Spleen (tissue), 11 donors: Measurements from ENCODE around the gene CCDC117. TPM values are rescaled to one million over a fixed set of nuclear protein-coding genes. Genes with fewer than 3 reads are reported as not detected.
"Not testable (repeated sequence)": the region's sequence is repeated elsewhere in the genome, so short reads cannot be mapped to it uniquely, and the experiment has no call there.

Experiments
- DNase-seq: peaks from one replicate; pipeline ENCODE4 v3.0.0-alpha.2; 2020
- H3K27ac ChIP-seq, 8 donors: fragments of 200-600 bp; sonication (generic) in 7 of 8; 1 replicate in 4 of 8; 2 replicates in 4 of 8; pipeline versions ENCODE4 v1.5.0 to v1.8.0; 2016 to 2021; ENCODE audit warnings: inconsistent platforms in 4 of 8, mild to moderate bottlenecking in 4 of 8, moderate library complexity in 1 of 8
- H3K27me3 ChIP-seq, 7 donors: fragments of 200-600 bp; sonication (generic) in 6 of 7; replicated peaks in 1 of 7; 1 replicate in 4 of 7; 2 replicates in 3 of 7; pipeline versions ENCODE4 v1.5.0 to v1.8.0; 2016 to 2021; ENCODE audit warnings: inconsistent platforms in 3 of 7, mild to moderate bottlenecking in 1 of 7
- H3K36me3 ChIP-seq, 6 donors: fragments of 200-600 bp; sonication (generic) in 5 of 6; 1 replicate in 4 of 6; 2 replicates in 2 of 6; pipeline versions ENCODE4 v1.5.0 to v1.8.0; 2016 to 2021; ENCODE audit warnings: inconsistent platforms in 2 of 6
- H3K4me1 ChIP-seq, 6 donors: fragments of 200-600 bp; sonication (generic) in 5 of 6; 1 replicate in 3 of 6; 2 replicates in 3 of 6; pipeline versions ENCODE4 v1.5.0 to v1.8.0; 2016 to 2021; ENCODE audit warnings: inconsistent platforms in 3 of 6
- H3K4me3 ChIP-seq, 8 donors: fragments of 200-600 bp; sonication (generic) in 7 of 8; 1 replicate in 4 of 8; 2 replicates in 4 of 8; pipeline versions ENCODE4 v1.5.0 to v1.8.0; 2016 to 2021; ENCODE audit warnings: inconsistent platforms in 4 of 8, mild to moderate bottlenecking in 4 of 8, moderate library complexity in 2 of 8
- H3K9me3 ChIP-seq, 8 donors: fragments of 200-600 bp; sonication (generic) in 7 of 8; 1 replicate in 4 of 8; 2 replicates in 4 of 8; pipeline versions ENCODE4 v1.5.0 to v1.8.0; 2016 to 2021; ENCODE audit warnings: inconsistent platforms in 4 of 8
- POLR2A ChIP-seq, 3 donors: fragments of 450-650 bp; IDR thresholded peaks; one replicate each; pipeline ENCODE4 v1.5.1; 2017; ENCODE audit warnings: antibody characterized with exemption in 3 of 3, mild to moderate bottlenecking in 1 of 3
- POLR2AphosphoS5 ChIP-seq, 3 donors: sonication (generic); formaldehyde crosslinking; IDR thresholded peaks; one replicate each; pipeline ENCODE4 v1.5.1; 2017; ENCODE audit warnings: antibody characterized with exemption in 3 of 3
- WGBS, 5 donors: extraction: QIAGEN DNeasy Blood & Tissue Kit in 3 of 5; methylation state at CpG; one replicate each; pipeline versions ENCODE4 v1.1.5 to v1.1.7; 2013 to 2018; 5-methylcytosine and 5-hydroxymethylcytosine counted together
- intact Hi-C: fragments of 100-400 bp; cut with DNase I; formaldehyde crosslinking; loops from one replicate; pipeline ENCODE4 v1.15.0; 2023; ENCODE audit warnings: low total_unique reads
- polyA plus RNA-seq, 3 donors: library from polyadenylated mRNA; stranded (reverse); fragments of 200-250 nt; gene quantifications; one replicate each; pipeline ENCODE4 v1.2.1, GENCODE V29; 2013
- total RNA-seq, 7 donors: library from RNA; depleted of rRNA in 3 of 7; stranded (reverse); fragments of >200 nt in 3 of 7; fragmentation: NEBNext Ultra II Directional in 4 of 7; extraction: Animal tissue kit (Norgen Biotek cat#: 25700) in 4 of 7; gene quantifications; one replicate each; pipeline versions ENCODE4 v1.1.0 to v1.2.1, GENCODE V29; 2016 to 2021
- TF ChIP-seq, protein P1 (sequence below), 11 experiments: fragments of 200-600 bp in 7 of 11; fragments of 450-650 bp in 4 of 11; sonication (generic) in 4 of 11; IDR thresholded peaks in 8 of 11; conservative IDR thresholded peaks in 3 of 11; 1 replicate in 7 of 11; 2 replicates in 4 of 11; pipeline versions ENCODE4 v1.4.0 to v1.8.0; 2016 to 2021; ENCODE audit warnings: antibody characterized with exemption in 11 of 11, inconsistent platforms in 4 of 11, mild to moderate bottlenecking in 1 of 11
- donor health status: healthy with polysubstance abuse.
- donor health status: DM: no; HTN: no; CAD: no; lungs with moderate emphysema.
- donor health status: DM: no; HTN: no; CAD: no.
- donor health status: Bipolar disorder and iron deficiency.
- donor health status: healthy.
- donor health status: DM: no; HTN: no; CAD: no.
- donor health status: DM: yes; HTN: yes; CAD: no.

CCDC117 gene
- total and polyA plus RNA-seq, 10 donors, result 6.6 to 33.0 (median 19.0) TPM

DNA sequence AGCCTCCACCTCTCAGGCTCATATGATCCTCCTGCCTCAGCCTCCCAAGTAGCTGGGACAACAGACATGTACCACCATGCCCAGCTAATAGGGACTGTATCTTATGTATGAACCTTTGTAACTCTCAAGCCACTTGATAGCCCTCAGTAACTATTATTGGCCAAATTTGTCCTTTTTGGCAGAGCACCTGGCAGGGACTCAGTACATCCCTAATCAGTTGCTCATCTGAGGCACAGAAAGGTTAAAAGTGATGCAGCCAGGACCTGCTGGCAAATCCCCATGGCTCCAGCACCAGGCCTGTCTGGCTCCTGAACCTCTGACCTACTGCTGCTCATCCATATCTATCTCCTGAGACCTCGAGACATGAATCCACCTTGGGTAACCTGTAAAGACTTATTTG, 49.0 kb downstream of the CCDC117 start:
- Histone ChIP-seq H3K27ac (peak overlapping the region in 2 of 8 donors; percentile 55 to 78), H3K36me3 (peaks cover 0 to 7% (median 0%) of the 10 kb centered on the region in 6 donors), H3K4me3 (no peak overlapping the region), H3K4me1 (peaks cover 7 to 60% (median 26%) of the 10 kb centered on the region in 6 donors), H3K27me3 (no peaks in the 10 kb centered on the region), H3K9me3 (no peaks in the 10 kb centered on the region)
- intact Hi-C loops, result no loop called here
- TF ChIP-seq POLR2A (IDR thresholded peaks at IDR 0.05), result no peak
- TF ChIP-seq POLR2AphosphoS5 (IDR thresholded peaks at IDR 0.05), result no peak
- TF ChIP-seq, protein P1, sequence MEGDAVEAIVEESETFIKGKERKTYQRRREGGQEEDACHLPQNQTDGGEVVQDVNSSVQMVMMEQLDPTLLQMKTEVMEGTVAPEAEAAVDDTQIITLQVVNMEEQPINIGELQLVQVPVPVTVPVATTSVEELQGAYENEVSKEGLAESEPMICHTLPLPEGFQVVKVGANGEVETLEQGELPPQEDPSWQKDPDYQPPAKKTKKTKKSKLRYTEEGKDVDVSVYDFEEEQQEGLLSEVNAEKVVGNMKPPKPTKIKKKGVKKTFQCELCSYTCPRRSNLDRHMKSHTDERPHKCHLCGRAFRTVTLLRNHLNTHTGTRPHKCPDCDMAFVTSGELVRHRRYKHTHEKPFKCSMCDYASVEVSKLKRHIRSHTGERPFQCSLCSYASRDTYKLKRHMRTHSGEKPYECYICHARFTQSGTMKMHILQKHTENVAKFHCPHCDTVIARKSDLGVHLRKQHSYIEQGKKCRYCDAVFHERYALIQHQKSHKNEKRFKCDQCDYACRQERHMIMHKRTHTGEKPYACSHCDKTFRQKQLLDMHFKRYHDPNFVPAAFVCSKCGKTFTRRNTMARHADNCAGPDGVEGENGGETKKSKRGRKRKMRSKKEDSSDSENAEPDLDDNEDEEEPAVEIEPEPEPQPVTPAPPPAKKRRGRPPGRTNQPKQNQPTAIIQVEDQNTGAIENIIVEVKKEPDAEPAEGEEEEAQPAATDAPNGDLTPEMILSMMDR (IDR thresholded peaks at IDR 0.05 in 8 of 11, conservative IDR thresholded peaks at IDR 0.05 in 3 of 11), result no peak
- DNase-seq, result no peak
- 83 to 100% (median 93%) methylated on average over 1 of the region's 1 CpG for WGBS, 5 donors

DNA sequence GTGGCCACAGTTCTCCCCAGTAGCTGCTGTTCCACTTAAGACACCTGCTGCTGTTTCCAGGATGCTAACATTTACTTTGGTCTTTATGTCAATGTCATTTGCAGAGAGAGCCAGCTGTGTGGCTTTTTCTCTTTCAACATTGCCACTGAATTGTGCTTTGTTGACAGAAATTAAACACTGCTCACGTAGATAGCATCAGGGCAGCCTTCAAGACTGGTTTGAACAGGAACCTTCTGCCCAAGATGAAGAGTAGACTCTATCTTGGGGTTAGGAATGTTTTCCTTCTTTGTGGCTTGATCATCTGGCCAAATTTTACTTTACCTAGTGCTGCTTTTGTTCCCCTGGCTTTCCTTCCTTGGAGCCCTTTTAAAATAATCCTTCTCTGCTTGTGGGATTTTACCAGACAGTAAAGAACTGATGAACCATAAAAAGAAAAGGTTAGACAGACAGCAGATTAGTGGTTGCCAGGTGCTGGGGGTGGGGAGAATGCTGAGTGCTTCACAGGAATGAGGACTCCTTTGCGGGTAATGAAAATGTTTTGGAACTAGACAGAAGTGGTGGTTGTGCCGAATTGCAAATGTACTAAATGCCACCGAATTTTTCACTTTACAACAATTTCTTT, 50.5 kb downstream of the CCDC117 start:
- Histone ChIP-seq H3K9me3 (no peaks in the 10 kb centered on the region), H3K4me3 (no peak overlapping the region), H3K27ac (peak overlapping the region in 5 of 8 donors; percentile 0 to 78 (median 50)), H3K4me1 (peaks cover 6 to 54% (median 18%) of the 10 kb centered on the region in 6 donors), H3K36me3 (peaks cover 0 to 7% (median 0%) of the 10 kb centered on the region in 6 donors), H3K27me3 (no peaks in the 10 kb centered on the region)
- DNase-seq, result no peak
- 45 to 62% (median 51%) methylated on average over 4 of the region's 4 CpGs for WGBS, 5 donors
- no peak for TF ChIP-seq POLR2A (IDR thresholded peaks at IDR 0.05)
- TF ChIP-seq, protein P1 (IDR thresholded peaks at IDR 0.05 in 8 of 11, conservative IDR thresholded peaks at IDR 0.05 in 3 of 11), result no peak
- TF ChIP-seq POLR2AphosphoS5 (IDR thresholded peaks at IDR 0.05), result no peak
- intact Hi-C loops, result no loop called here

DNA sequence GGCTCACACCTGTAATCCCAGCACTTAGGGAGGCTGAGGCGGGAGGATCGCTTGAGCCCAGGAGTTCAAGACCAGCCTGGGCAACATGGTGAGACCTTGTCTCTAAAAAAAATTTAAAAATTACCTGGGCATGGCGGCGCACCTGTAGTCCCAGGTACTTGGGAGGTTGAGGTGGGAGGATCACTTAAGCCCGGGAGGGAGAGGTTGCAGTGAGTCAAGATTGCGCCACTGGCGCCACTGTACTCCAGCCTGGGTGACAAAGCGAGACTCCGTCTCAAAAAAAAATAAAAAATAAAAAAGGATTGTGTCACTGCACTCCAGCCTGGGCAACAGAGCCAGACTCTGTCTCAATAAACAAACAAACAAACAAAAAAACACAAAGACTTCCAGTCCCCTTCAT, 52.0 kb downstream of the CCDC117 start:
- peaks cover 2 to 54% (median 11%) of the 10 kb centered on the region in 6 donors for H3K4me1 ChIP-seq
- DNase-seq, H3K4me3 ChIP-seq, H3K36me3 ChIP-seq, intact Hi-C loops, H3K27me3 ChIP-seq, H3K9me3 ChIP-seq: not testable (repeated sequence)
- WGBS, 5 donors, result 84 to 96% (median 92%) methylated on average over 9 of the region's 9 CpGs
- H3K27ac ChIP-seq, result peak overlapping the region in 1 of 8 donors; percentile 78

DNA sequence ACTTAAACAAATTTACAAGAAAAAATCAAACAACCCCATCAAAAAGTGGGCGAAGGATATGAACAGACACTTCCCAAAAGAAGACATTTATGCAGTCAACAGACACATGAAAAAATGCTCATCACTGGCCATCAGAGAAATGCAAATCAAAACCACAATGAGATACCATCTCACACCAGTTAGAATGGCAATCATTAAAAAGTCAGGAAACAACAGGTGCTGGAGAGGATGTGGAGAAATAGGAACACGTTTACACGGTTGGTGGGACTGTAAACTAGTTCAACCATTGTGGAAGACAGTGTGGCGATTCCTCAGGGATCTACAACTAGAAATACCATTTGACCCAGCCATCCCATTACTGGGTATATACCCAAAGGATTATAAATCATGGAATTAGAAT, 53.9 kb downstream of the CCDC117 start:
- not testable (repeated sequence) for H3K9me3 ChIP-seq, H3K27me3 ChIP-seq, H3K27ac ChIP-seq, H3K4me3 ChIP-seq, DNase-seq, H3K36me3 ChIP-seq
- intact Hi-C loops, result loop anchor here (5.0 kb wide), 1 partner anchor 224 kb away; no protein-coding TSS in a partner anchor
- 34 to 57% (median 55%) methylated on average over 4 of the region's 4 CpGs for WGBS, 5 donors
- peaks cover 3 to 57% (median 12%) of the 10 kb centered on the region in 6 donors for H3K4me1 ChIP-seq

DNA sequence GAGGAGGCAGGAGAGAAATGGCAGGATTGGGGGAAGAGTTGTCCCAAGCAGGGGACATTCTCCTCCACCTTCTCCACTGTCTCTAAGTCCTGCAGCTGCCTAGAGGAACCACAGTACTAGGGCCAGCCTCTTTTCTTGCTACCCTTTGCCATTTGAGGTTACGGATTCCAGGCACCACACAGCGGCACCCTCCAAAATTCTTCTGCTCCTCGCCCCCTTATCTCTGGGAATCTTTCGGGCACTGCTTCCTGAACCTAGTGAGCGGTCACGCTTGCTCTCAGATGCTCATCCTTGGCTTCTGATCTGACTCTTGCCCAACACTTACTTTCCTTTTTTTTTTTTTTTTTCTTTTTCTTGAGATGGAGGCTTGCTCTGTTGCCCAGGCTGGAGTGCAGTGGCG, 54.4 kb downstream of the CCDC117 start:
- peaks cover 0 to 7% (median 0%) of the 10 kb centered on the region in 6 donors for H3K36me3 ChIP-seq
- intact Hi-C loops, result loop anchor here (5.0 kb wide), 1 partner anchor 225 kb away; no protein-coding TSS in a partner anchor
- TF ChIP-seq POLR2AphosphoS5 (IDR thresholded peaks at IDR 0.05) (no peak), POLR2A (IDR thresholded peaks at IDR 0.05) (no peak)
- TF ChIP-seq, protein P1 (IDR thresholded peaks at IDR 0.05 in 8 of 11, conservative IDR thresholded peaks at IDR 0.05 in 3 of 11), result no peak
- H3K27ac ChIP-seq, result no peak overlapping the region
- H3K27me3 ChIP-seq, result no peaks in the 10 kb centered on the region
- H3K4me1 ChIP-seq, result peaks cover 3 to 55% (median 12%) of the 10 kb centered on the region in 6 donors
- DNase-seq, result no peak
- WGBS, 5 donors, result 59 to 88% (median 78%) methylated on average over 7 of the region's 7 CpGs
- H3K4me3 ChIP-seq, result no peak overlapping the region
- no peaks in the 10 kb centered on the region for H3K9me3 ChIP-seq
